Adrenal gland (tissue), 5 donors: ENCODE results near the gene CFAP299.

ENCODE experiments used
- POLR2A ChIP-seq, 2 donors: fragments of 450-650 bp; IDR thresholded peaks; one replicate each; pipeline ENCODE4 v1.6.1; 2017; ENCODE audit warnings: antibody characterized with exemption in 2 of 2, mild to moderate bottlenecking in 2 of 2, moderate library complexity in 1 of 2
- TF ChIP-seq, protein P1 (sequence below), 6 experiments: fragments of 450-650 bp in 4 of 6; fragments of 200-600 bp in 2 of 6; sonication (generic) in 1 of 6; IDR thresholded peaks; 1 replicate in 5 of 6; 2 replicates in 1 of 6; pipeline versions ENCODE4 v1.5.1 to v1.8.0; 2016 to 2021; ENCODE audit warnings: antibody characterized with exemption in 6 of 6, mild to moderate bottlenecking in 2 of 6, moderate library complexity in 1 of 6
- donor health status: DM: no; HTN: no; CAD: no.

DNA sequence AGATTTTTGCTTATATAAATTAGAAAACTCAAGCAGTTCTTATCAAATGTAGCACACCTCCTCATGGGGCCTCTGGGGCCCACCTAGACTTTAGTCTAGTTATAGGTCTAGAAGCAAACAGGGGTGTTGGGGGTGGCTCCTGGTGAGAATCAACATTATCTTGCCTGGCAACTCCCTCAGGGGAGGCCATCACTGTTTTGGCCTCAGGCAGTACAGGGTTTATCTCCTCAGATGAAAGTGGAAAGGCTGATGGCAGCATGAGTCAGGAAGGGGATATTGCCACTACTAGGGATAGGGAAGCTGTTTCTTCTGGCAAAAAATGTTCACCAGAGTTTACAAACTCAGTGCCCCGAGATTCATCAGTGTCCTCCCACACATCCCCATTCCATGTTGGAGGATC lies 462.6 kb downstream of the CFAP299 start:
- TF ChIP-seq POLR2A (IDR thresholded peaks at IDR 0.05) = no peak
- TF ChIP-seq, protein P1, sequence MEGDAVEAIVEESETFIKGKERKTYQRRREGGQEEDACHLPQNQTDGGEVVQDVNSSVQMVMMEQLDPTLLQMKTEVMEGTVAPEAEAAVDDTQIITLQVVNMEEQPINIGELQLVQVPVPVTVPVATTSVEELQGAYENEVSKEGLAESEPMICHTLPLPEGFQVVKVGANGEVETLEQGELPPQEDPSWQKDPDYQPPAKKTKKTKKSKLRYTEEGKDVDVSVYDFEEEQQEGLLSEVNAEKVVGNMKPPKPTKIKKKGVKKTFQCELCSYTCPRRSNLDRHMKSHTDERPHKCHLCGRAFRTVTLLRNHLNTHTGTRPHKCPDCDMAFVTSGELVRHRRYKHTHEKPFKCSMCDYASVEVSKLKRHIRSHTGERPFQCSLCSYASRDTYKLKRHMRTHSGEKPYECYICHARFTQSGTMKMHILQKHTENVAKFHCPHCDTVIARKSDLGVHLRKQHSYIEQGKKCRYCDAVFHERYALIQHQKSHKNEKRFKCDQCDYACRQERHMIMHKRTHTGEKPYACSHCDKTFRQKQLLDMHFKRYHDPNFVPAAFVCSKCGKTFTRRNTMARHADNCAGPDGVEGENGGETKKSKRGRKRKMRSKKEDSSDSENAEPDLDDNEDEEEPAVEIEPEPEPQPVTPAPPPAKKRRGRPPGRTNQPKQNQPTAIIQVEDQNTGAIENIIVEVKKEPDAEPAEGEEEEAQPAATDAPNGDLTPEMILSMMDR (IDR thresholded peaks at IDR 0.05) = no peak
